ENCODE data around the gene SASH1. TPM values are rescaled to one million over a fixed set of nuclear protein-coding genes. Genes with fewer than 3 reads are reported as not detected.

The SASH1 gene
- total RNA-seq, 1 donor from 2014 or later: 70.2 TPM

DNA sequence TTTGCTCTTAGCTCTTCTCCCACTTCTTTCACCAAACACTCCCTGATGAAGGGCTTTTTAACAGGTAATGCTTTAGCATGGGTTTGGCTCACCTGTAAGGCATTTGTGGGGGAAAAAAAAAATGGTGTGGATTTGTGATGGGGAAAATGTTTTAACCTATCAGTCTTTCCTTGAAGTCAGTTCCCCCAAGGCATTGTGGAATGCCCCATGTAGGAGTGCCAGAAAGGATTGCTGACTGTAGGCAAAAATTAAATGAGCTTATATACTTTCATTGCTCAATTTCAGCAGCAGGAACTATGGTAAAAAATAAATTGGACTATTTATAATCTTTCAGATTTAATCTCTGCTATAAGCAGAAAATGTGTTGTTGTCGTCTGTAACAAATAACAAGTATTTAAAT, 10.6 kb upstream of the SASH1 start:
- H3K4me1 ChIP-seq: peaks cover 0 to 13% of the 10 kb centered on the region in 2 donors
- DNase-seq (ENCODE audit: low spot score in 2 of 2): peak in 1 of 2 donors; percentile 50
- H3K36me3 ChIP-seq: no peaks in the 10 kb centered on the region
- TF ChIP-seq, protein P1, sequence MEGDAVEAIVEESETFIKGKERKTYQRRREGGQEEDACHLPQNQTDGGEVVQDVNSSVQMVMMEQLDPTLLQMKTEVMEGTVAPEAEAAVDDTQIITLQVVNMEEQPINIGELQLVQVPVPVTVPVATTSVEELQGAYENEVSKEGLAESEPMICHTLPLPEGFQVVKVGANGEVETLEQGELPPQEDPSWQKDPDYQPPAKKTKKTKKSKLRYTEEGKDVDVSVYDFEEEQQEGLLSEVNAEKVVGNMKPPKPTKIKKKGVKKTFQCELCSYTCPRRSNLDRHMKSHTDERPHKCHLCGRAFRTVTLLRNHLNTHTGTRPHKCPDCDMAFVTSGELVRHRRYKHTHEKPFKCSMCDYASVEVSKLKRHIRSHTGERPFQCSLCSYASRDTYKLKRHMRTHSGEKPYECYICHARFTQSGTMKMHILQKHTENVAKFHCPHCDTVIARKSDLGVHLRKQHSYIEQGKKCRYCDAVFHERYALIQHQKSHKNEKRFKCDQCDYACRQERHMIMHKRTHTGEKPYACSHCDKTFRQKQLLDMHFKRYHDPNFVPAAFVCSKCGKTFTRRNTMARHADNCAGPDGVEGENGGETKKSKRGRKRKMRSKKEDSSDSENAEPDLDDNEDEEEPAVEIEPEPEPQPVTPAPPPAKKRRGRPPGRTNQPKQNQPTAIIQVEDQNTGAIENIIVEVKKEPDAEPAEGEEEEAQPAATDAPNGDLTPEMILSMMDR (IDR thresholded peaks at IDR 0.05): no peak
- H3K4me3 ChIP-seq: no peak overlapping the region
- no peaks in the 10 kb centered on the region for H3K9me3 ChIP-seq
- no peaks in the 10 kb centered on the region for H3K27me3 ChIP-seq
- intact Hi-C loops (cut with DNase I): no loop called here
- no peak overlapping the region for H3K27ac ChIP-seq

DNA sequence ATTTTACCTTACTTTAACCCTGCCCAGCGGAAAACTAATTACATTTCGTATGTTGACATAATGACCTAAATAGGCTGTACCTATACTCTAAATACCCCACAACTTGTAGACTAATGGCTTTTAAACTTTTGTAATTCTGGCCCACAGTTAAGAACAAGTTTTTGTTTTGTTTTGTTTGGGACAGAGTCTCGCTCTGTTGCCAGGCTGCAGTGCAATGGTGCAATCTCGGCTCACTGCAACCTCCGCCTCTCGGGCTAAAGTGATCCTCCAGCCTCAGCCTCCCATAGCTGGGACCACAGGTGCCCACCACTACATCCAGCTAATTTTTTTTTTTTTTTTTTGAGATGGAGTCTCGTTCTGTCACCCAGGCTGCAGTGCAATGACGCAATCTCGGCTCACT, 5.7 kb upstream of the SASH1 start:
- intact Hi-C loops (cut with DNase I): no loop called here
- H3K9me3 ChIP-seq: no peaks in the 10 kb centered on the region
- H3K36me3 ChIP-seq: no peaks in the 10 kb centered on the region
- DNase-seq (ENCODE audit: low spot score in 2 of 2): no peak
- H3K27ac ChIP-seq: no peak overlapping the region
- TF ChIP-seq, protein P1 (IDR thresholded peaks at IDR 0.05): no peak
- no peak overlapping the region for H3K4me3 ChIP-seq
- H3K27me3 ChIP-seq: no peaks in the 10 kb centered on the region
- H3K4me1 ChIP-seq: peaks cover 0 to 13% of the 10 kb centered on the region in 2 donors

DNA sequence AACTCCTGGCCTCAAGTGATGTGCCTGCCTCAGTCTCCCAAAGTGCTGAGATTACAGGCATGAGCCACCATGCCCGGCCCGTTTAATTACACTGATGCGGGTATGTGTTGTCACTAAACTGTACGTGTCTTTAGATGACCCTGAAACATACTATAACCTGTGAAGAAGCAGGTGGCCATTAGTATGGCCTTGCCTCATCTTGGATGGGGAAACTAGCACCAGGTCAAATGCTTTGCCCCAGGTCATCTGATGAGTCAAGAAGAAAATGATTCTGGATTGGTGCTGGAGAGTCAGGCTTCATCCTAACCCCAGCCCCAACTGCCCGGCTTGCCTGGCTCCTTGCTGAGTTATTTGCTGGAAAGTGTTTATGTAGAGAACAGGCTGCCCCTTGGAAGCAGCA, 2.9 kb upstream of the SASH1 start:
- no peak overlapping the region for H3K27ac ChIP-seq
- peaks cover 0 to 25% of the 10 kb centered on the region in 2 donors for H3K4me1 ChIP-seq
- no peaks in the 10 kb centered on the region for H3K27me3 ChIP-seq
- H3K36me3 ChIP-seq: no peaks in the 10 kb centered on the region
- no peak for DNase-seq (ENCODE audit: low spot score in 2 of 2)
- TF ChIP-seq, protein P1 (IDR thresholded peaks at IDR 0.05): no peak
- H3K9me3 ChIP-seq: no peaks in the 10 kb centered on the region
- no peak overlapping the region for H3K4me3 ChIP-seq
- intact Hi-C loops (cut with DNase I): loop anchor here (5.0 kb wide), 3 partner anchors 67 to 123 kb away; no protein-coding TSS in a partner anchor

DNA sequence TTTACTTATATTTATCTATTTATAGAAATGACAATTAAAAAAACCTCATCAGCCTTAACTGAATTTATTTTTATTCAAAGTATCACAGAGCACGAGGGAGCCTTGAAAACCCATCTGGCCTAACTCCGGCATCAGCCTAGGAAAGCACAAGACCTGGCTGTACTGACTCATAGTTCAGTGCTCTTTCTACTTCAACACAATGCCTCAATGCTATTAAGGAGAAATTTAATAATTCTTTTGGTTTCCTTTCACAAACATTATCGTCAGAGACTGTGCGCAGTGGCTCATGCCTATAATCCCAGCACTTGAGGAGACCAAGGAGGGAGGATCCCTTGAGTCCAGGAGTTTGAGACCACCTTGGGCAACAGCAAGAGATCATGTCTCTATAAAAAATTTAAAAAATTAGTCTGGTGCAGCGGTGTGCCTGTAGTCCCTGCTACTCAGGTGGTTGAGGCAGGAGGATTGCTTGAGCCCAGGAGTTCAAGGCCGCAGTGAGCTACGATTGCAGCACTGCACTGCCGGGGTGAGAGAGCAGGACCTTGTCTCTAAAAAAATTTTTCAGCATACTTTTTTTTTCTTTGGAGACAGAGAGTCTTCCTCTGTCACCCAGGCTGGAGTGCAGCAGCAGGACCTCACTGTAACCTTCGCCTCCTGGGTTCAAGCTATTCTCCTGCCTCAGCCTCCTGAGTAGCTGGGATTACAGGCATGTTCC, 1.9 kb upstream of the SASH1 start:
- intact Hi-C loops (cut with DNase I): loop anchor here (5.0 kb wide), 3 partner anchors 67 to 122 kb away; no protein-coding TSS in a partner anchor
- no peak for DNase-seq (ENCODE audit: low spot score in 2 of 2)
- no peaks in the 10 kb centered on the region for H3K9me3 ChIP-seq
- no peaks in the 10 kb centered on the region for H3K27me3 ChIP-seq
- peaks cover 0 to 28% of the 10 kb centered on the region in 2 donors for H3K4me1 ChIP-seq
- peak overlapping the region in 1 of 2 donors; percentile 96 for H3K4me3 ChIP-seq
- H3K27ac ChIP-seq: no peak overlapping the region
- H3K36me3 ChIP-seq: no peaks in the 10 kb centered on the region
- TF ChIP-seq, protein P1 (IDR thresholded peaks at IDR 0.05): no peak

DNA sequence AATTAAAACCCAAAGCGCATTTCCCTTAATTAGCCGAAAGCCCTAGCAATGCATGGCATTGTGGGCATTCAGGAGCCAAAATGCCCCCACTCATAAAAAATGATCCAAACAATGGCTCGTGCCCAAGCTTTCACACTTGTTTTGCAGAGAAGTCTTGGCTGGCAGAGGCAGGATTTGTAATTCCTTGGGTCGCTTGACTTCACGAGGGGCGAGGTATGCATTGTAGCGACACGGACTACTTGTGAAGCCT, 613 bp upstream of the SASH1 start:
- Histone ChIP-seq H3K27ac (peak overlapping the region; percentile 90 to 91), H3K36me3 (no peaks in the 10 kb centered on the region), H3K27me3 (no peaks in the 10 kb centered on the region), H3K4me1 (peaks cover 0 to 33% of the 10 kb centered on the region in 2 donors), H3K9me3 (no peaks in the 10 kb centered on the region), H3K4me3 (peak overlapping the region; percentile 91 to 96)
- no peak for DNase-seq (ENCODE audit: low spot score in 2 of 2)
- intact Hi-C loops (cut with DNase I): loop anchor here (1.0 to 5.0 kb wide), 4 partner anchors 65 to 183 kb away; no protein-coding TSS in a partner anchor
- TF ChIP-seq, protein P1 (IDR thresholded peaks at IDR 0.05): no peak
